Smooth muscle cell of the brain vasculature (primary cell): ENCODE results near the gene APCDD1.
"Not testable (repeated sequence)": the region's sequence is repeated elsewhere in the genome, so short reads cannot be mapped to it uniquely, and the experiment has no call there.

Experiments used
- DNase-seq: peaks from one replicate; pipeline ENCODE4 v3.0.0-alpha.2; 2012; ENCODE audit warnings: low read depth, low spot score

Gene APCDD1

DNA sequence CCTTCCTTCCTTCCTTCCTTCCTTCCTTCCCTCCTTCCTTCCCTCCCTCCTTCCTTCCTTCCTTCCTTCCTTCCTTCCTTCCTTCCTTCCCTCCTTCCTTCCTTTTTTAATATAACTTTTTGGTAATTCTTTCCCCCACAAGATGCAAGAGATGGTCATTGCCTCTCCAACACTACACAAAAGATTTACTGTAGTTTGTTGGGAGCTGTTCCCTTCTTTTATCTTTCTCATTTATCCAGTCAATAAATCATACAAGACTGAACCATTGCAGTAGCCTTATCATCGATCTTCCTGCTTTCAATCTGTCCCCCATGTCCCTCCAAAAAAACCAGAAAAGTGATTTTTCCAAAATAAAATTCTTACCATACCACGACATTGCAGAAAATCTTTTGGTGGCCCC, 8.2 kb downstream of the APCDD1 start:
- no peak for DNase-seq

- no peak for DNase-seq
Measured at GRCh38 chr18:10463096-10463495, 8.7 kb downstream of the APCDD1 start.

- DNase-seq = no peak
Measured at GRCh38 chr18:10463741-10464140, 9.3 kb downstream of the APCDD1 start.

GRCh38 chr18:10464161-10464648, 9.8 kb downstream of the APCDD1 start:
- DNase-seq = not testable (repeated sequence)

- no peak for DNase-seq
Measured at GRCh38 chr18:10465174-10465939, 10.9 kb downstream of the APCDD1 start.

GRCh38 chr18:10470429-10470828, 16.0 kb downstream of the APCDD1 start:
- no peak for DNase-seq

DNA sequence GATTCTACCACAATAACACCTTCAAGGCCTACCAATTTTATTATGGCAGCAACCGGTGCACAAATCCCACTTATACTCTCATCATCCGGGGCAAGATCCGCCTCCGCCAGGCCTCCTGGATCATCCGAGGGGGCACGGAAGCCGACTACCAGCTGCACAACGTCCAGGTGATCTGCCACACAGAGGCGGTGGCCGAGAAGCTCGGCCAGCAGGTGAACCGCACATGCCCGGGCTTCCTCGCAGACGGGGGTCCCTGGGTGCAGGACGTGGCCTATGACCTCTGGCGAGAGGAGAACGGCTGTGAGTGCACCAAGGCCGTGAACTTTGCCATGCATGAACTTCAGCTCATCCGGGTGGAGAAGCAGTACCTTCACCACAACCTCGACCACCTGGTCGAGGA, 17.1 kb downstream of the APCDD1 start:
- DNase-seq = no peak

DNA sequence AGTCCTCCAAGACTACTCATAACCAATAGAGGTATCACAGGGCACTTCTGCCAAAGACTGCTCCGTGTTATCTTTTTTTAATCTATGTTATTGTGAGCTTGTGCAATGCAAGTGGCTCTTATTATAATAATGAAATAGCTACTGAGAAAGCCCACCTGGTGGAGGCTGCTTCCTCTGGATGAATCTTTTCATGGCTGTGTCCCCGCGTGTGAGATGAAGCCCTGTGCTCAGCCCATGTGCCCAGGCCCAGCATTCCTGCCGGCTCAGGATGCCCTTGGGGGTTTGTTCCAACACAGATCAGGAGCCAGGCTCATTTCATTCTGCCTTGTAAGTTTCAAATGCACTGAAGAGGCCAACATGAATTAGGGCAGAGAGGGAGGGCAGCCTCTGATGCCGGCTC, 18.7 kb downstream of the APCDD1 start:
- no peak for DNase-seq

GRCh38 chr18:10474309-10474708, 19.9 kb downstream of the APCDD1 start:
- no peak for DNase-seq

DNA sequence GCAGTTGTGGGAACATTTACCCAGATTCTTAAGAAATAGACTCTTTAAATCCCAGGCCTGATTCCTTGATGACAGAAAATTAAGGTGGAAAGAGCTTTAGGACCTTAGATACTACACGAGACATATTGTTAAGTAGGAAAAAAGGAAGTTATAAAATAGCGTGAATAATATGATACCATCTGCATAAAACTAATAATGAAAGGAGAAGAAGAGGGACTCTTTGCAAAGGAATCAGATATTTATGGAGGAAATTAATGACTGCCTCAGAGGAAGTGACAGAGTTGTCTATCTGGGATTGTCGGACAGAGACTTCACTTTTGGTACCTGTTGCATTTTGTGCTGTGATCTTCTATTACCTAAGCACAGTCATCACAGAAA, 20.8 kb downstream of the APCDD1 start:
- DNase-seq = no peak

GRCh38 chr18:10475654-10476291, 21.3 kb downstream of the APCDD1 start:
- DNase-seq = no peak

- no peak for DNase-seq
Measured at GRCh38 chr18:10476338-10476791, 21.9 kb downstream of the APCDD1 start.

- no peak for DNase-seq
Measured at GRCh38 chr18:10477121-10477862, 22.9 kb downstream of the APCDD1 start.

DNA sequence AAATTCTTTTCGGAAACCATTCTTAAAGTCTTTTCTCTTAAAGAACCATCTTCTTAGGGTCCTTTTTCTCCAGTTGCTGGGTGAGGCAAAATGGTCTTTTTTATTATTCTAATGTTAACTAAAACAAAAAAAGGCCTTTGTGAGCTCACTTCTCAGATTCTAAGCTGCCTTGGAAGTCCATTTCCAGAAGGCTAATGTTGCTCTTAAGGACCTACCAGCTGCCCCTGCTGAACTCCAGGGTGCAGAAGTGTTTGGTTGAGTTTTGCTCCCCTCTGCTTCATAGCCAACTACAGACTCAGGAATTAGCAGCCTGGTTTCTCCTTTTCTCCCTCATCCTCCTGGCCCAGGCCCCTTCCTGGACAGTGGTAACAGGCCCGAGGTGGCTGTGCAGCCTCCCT, 23.4 kb downstream of the APCDD1 start:
- no peak for DNase-seq

DNA sequence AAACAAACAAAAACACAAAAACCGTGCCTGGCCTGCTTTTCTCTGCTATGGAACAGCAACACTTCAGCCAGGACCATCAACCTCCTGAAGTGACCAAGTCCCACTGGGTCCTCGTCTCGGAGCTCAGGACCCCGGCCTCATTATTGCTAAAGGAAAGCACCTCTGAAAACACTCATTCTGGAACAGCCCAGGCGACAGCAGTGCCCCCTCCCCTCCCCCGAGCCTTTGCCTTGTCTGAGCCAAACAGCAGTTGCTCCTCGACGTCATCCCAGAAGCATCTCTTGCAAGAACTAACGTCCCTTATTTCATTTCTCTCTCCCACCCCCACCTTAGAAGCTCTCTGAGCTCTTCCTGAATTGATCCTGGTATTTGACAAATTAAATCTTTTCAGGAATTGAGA, 27.4 kb downstream of the APCDD1 start:
- DNase-seq = no peak

DNA sequence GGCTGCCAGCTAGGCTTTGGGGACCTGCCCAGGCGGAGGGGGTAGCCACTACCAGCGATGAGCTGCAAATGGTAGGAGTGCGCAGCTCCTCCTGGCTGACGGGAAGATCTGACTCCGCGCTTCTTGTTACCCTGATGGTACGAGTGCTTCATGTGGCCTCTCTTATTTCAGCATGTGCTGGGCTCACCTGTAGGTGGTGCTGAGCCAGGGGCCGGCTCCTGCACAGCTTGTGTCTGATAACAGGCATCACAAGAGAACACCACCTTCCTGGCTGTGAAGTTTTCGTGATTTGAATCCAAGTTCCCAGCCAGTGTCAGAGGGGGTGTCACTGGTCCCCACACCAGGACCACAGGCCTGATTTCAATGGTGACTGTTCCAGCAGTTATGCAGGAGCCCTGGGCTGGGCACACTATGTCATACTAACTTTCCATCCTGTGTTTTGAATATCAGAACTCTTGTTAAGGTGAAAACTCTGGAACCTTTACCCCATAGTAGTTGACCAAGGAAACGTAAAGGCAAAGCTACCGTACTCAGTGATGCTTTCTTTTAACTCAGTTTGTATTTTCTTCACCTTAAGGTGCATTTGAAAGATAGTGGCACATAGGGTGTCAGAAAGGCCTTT, 28.0 kb downstream of the APCDD1 start:
- DNase-seq = no peak

GRCh38 chr18:10482985-10483949, 28.8 kb downstream of the APCDD1 start:
- no peak for DNase-seq

- no peak for DNase-seq
Measured at GRCh38 chr18:10485475-10485874, 31.0 kb downstream of the APCDD1 start.

DNA sequence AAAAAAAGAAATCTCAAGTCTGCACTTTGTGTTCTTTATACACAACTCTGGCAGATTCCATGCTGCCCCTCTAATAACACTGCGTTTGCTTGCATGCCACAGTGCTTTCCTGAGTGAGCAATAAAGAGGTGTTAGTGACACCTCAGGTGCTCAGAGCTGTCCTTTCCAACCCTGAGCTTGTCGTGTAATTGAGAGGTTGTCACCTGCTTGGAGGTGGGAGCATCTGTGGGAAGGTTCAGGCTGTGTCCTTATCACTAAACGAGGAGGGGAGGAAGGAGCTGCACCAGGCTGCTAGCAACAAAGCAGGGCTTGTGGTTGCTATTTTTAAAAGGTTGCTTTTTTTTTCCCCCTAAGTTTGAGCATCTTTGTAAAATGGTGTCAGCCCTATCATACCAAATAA, 31.9 kb downstream of the APCDD1 start:
- no peak for DNase-seq

DNA sequence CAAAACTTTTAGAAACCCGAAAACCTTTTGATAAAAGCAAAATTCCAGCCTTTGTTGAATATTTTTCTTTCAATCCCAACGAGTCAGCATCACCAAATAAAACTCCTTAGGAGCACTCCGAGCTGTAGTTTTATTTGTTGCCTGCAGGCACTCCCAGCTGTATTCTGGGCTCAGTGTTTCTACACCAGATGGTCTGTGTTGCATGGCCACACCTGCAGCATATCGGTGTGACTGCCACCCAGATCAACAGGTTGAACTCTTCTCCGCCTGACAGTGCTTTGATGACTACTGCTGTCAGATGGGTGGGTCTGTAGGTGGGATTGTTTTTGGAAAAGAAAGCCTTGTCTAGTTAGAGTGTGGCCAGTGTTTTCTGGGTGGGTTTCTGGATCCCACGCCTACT, 32.7 kb downstream of the APCDD1 start:
- DNase-seq = no peak

DNA sequence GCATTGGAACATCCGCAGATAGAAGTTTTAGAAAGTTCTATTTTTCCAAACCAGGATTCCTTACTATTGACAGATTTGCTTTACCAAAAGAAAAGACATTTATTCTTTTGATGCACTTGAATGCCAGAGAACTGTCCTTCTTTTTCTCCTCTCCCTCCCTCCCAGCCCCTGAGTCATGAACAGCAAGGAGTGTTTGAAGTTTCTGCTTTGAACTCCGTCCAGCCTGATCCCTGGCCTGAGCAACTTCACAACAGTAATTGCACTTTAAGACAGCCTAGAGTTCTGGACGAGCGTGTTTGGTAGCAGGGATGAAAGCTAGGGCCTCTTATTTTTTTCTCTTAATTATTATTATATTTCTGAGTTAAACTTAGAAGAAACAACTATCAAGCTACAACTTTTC, 33.6 kb downstream of the APCDD1 start:
- DNase-seq = peak; percentile 4
